ENCODE results near the gene PCIF1.

PCIF1 gene

DNA sequence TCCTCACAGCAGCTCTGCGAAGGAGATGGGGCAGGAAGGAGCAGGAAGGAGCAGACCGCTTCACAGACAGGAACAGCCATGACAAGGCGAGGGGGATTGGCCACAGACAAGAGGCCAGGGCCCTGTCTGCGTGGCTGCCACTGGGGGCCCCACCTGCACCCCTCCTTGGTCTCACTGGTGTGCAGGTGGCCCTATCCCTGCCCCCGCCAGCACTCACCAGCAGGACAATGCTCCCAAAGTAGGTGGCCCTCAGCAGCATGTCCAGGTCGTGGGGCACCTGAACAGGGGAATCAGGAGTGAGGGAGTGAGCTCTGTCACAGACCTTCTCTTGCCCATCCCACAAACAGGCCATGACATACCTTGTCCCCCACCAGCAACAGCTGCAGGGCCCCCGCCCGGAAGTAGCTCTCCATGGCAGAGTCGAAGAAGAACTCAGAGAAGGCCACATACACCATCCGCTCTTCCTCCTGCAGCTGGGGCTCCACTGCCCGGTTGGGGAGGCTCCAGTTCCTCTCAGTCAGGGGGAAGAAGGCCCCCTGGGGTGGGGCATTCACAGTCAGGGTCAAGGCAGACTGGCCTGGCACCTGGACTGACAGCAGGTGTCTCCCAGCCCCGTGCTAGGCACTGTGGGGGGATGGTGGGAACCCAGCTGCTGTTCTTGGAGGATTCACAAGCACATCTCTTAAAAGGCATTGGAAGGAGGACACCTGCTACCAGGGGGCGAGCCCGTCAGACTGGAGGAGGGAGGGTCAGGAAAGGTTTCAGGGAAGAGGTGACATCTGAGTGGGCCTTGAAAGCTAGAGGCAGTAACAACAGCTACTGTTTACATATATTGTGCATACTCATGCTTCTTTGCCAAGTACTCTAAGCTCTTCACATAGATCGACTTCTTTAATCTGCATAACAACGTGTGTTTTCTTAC, 29.6 kb upstream of the PCIF1 start:
- no peak for DNase-seq

DNA sequence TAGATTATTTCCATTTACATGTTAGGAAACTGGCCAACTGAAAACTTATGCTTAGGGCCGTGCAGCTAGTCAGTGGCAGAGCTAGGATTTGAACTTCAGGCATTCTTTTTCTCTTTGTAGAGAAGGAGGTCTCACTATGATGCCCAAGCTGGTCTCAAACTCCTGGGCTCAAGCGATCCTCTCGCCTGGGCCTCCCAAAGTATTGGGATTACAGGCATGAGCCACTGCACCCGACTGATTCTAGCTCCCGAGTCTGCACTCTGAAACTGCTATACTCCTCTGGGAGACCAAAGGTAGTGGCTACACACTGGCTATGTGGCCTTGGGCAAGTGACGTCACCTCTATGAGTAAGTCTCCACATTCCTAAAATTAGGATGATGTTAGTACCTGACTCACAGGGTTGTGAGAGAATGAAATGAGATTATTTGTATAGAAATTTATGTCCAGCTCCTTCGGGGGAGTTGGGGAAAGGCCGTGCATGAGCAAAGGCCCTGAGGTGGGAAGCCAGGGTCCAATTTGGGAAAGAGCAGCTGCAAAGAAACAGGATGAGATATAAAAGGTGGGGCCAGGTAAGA, 28.9 kb upstream of the PCIF1 start:
- no peak for DNase-seq

DNA sequence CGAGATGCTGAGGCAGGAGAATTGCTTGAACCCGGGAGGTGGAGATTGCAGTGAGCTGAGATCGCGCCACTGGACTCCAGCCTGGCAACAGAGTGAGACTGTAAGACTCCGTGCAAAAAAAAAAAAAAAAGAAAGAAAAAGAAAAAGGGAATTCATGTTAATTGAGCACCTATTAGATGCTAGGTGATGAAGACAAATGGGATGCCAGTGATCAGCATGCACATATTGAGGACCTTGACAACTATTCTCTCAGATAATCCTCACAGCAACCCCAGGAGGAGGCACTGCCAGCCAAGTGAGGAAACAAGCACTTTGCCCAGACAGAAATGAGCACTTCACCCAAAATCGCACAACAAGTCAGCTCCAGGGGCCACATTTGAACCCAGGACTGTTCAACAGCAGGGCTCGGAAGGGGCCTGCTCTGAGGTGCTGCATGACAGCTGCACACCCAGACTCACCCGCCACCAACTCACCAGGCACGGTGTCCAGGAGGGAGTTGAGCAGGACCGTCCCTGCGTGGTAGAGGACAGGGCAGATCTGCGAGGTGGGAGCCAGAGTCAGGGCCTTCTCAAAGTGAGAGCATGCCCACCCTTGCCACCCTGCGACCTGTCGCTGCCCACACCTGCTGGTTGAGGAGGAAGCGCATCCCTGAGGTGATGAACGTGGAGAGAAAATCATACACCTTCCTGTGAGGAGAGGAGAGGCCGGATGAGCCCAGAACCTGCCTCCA, 27.1 kb upstream of the PCIF1 start:
- DNase-seq: no peak

DNA sequence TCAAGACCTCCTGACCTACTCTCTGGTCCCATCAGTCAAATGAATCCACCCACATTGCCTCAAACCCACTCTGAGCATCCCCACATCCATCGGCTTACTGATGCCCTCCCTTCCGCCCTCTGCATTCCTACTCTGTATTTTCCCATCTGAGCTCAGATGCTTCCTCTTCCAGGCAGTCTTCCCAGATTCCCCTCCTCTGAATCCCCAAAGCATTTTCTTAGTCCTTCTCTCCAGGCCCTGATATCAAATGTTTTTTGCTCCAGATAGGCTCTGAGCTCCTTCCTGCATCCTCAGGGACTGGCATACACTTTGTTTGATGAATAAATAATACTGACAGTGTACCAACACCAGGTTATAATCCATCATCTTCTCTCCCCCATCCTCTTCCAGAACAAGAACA, 26.4 kb upstream of the PCIF1 start:
- DNase-seq: no peak

DNA sequence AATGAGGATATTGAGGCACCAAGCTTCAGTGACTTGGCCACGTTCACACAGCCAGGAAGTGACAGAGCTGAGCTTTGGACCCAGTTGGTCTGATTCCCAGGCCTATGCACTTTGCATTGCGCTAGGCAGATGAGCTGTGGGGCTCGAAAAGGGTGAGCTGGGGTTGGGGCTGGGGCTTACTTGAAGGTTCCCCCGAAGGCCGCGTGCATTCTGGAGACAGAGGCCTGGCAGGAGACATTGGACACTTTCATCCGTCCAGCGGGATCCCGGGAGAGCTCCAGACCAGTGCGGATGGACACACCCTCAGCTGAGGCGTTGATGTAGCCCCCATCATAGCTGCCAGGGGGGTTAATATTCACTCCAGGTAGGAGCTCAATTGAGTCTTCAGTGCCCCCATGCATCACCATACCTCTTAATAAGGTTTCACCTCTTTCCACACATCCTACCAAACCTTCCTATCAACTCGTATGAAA, 25.1 kb upstream of the PCIF1 start:
- DNase-seq: no peak

DNA sequence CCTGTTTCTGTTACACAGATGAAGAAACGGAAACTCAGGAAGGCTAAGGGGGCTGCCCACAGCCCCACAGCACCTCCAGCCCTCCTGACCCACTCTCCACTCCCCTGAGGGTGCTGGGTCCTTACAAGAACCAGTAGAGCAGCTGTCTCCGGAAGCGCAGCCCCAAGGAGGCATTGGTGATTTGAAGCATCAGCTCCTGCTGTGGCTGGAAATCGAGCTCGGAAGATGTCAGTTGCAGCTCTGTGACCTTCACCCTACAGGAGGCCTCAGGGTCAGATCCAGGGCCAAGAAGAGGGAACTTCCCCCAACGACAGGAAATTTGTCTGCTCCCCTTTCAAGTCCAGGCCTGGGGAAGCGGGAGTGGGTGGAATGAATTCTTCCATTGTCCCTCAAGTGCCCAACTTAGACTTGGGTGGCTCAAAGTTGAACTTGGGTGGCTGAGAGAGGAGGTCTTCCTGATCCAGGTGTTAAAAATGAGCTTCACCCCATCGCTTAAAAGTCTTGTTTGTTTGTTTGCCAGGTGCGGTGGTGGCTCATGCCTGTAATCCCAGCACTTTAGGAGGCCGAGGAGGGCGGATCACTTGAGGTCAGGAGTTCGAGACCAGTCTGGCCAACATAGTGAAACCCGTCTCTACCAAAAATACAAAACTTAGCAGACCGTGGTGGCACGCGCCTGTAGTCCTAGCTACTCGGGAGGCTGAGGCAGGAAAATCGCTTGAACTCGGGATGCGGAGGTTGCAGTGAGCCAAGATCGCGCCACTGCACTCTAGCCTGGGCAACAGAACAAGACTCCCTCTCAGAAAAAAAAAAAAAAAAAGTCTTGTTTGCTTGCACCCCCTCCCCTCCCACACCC, 24.4 kb upstream of the PCIF1 start:
- peak; percentile 64 to 72 for DNase-seq

DNA sequence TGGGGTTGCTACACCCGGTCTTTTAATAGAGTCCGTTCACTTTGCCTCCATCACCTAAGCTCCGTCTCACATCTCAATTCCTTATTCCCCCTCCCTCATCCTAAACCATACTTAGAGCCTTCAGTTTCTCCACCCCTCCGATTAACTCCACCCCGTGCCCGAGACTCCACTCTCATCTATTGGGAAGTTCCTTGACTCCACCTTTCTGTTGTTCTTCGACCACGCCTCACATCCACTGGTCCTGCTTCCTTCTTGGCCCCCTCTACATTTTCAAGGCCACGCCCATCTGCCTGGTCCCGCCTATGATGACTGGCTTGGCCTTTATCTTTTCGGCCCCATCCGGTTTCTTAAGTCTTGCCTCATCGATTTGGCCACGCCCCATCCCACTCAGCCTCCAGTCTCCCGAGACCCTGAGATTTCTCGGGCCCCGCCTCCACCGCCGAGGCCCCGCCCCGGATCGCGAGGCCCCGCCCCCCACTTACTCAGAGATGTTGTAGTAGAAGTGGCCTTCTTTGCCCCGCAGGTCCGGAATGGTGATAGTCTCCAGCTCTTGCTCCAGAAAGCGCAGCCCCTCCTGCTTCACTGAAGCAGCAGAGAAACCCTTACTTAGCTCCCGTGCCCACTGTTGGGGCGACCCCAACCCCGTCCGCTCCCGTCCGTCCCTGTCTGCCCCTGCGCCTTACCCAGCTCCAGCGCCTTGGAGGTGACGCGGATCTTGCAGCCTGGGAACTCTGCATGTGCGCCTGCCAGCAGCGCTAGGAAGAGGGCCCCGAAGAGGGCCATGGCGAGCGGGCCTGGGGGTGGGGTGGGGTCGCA, 23.6 kb upstream of the PCIF1 start:
- DNase-seq: peak; percentile 97 to 100

DNA sequence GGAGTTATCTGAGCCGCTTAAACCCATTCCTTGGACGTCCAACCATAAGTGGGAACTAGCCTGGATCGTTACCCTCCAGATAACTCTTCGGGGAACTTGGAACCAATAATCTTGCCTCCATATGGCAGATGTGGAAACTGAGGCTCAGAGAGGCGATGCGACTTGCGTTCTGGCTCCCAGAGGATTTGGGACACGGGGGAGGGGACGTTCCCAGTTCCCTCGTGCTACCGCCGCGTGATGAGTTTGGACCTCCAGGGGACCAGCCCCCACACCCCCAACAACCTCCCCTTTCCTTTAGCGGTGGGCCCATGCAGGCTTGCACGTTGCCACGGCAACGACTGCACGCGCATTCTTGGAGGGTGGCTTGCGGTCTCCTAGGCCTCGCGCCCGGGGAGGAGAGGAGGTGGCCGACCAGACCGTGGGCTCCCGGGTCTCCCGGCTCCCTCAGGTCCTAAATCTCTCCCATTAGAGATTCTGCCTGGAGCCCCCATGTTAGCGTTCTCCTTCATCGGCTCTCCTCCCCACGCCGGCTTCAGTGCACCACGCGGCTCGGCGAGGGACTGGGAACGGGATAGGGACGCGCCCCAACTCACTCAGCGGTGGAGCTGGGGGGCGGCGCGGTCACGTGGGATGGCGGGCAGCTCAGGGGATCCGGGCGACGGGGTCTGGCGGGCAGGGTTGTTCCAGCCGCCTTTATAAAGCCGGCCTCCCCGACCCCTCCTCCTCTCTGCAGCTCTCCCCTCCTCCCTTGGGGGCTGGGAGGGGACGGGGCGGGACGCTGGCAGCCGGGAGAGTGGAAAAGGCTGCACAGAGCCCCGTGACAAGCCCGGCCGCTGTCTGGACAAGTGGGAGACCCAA, 22.8 kb upstream of the PCIF1 start, which contains the start of gene PLTP:
Gene PLTP (minus strand): TSS at position 670 of the 858 bp plus-strand sequence. CDS start 703 bp downstream, outside the sequence.
- peak in 1 of 2 donors; percentile 21 for DNase-seq

DNA sequence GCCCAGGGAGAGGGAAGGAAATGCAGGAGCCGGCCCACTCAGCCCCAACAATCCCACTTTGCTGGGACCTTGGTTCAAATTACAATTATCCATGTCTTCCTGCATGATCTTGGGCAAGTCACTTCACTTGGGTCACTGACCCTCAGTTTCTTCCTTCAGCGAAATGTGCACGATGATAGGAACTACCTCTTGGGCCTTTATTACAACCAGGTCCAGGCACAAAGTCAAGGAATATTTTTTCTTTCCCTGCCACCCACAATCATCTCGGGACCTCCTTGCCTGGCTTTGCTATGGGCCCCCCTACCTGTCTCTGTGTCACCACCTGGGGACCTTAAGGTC, 22.2 kb upstream of the PCIF1 start:
- DNase-seq: no peak

DNA sequence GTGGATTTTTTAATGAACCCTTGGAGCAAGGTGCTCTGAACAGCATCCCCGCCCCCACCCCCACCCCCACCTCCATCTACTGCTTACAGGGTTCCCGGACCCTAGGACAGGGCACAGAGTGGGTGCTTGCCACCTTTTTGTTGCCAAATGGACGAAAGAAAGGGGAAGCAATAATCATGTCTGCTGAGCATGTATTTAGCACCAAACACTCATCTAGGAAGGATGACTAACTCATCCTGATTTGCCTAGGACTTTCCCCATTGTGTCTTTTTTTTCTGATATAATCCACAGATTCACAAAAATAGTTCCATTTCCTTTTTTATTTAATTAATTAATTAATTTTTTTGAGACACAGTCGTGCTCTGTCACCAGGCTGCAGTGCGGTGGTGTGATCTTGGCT, 21.4 kb upstream of the PCIF1 start:
- peak; percentile 80 to 91 for DNase-seq

DNA sequence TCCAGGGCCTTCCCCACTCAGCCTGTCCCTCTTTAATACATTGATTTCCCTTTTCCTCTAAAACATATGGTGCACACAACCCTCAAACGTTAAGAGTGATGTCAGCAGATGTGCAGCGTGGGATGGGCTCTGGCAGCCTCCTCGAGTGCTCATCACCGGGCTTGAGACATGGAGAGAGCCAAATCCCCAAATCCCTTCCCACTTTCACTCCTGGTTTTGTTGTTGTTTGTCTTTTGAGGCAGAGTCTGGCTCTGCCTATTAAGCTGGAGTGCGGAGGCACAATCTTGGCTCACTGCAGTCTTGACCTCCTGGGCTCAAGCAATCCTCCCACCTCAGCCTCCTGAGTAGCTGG, 16.7 kb upstream of the PCIF1 start:
- peak; percentile 14 to 25 for DNase-seq

DNA sequence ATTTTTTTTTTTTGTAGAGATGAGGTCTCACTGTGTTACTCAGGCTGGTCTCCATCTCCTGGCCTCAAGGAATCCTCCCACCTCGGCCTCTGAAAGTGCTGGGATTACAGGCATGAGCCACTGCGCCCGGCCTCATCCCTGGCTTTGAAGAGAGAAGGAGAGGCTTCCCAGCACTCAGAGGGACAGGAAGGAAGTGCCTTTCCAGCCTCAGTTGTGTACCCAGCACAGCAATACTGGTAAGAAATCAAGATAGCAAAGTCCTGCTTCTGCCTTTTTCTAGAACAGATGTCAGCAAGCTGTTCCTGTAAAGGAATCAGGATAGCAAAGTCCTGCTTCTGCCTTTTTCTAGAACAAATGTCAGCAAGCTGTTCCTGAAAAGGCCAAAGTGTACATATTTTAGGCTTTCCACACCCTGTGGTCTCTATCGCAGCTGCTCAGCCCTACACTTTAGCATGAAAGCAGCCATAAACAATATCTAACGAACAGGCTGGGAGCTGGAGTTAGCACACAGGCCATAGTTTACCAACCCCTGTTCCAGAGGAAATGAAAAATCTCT, 16.2 kb upstream of the PCIF1 start:
- peak in 1 of 2 donors; percentile 10 for DNase-seq

DNA sequence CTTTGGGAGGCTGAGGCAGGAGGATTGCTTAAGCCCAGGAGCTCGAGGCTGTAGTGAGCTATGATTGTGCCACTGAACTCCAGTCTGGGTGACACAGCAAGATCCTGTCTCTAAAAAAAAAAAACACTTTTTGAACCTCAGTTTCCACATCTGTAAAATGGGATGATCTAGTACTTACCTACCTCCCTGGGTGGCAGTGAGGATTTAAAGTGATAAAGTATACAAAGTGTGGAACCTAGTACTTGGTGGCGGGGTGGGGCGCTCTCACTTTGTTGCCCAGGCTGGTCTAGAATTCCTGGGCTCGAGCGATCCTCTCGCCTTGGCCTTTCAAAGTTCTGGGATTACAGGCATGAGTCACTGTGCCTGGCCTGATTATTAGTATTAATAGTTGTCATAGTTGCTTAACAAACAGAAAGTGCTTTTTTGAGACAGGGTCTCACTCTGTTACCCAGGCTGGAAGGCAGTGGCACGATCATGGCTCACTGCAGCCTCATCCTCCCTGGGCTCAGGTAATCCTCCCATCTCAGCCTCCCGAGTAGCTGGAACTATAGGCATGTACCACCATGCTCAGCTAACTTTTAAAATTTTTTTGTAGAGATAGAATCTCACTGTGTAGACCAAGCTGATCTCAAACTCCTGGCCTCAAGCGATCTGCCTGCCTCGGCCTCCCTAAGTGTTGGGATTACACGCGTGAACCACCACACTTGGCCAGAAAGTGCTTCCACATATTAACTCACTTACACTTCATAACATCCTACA, 15.5 kb upstream of the PCIF1 start:
- DNase-seq: no peak

DNA sequence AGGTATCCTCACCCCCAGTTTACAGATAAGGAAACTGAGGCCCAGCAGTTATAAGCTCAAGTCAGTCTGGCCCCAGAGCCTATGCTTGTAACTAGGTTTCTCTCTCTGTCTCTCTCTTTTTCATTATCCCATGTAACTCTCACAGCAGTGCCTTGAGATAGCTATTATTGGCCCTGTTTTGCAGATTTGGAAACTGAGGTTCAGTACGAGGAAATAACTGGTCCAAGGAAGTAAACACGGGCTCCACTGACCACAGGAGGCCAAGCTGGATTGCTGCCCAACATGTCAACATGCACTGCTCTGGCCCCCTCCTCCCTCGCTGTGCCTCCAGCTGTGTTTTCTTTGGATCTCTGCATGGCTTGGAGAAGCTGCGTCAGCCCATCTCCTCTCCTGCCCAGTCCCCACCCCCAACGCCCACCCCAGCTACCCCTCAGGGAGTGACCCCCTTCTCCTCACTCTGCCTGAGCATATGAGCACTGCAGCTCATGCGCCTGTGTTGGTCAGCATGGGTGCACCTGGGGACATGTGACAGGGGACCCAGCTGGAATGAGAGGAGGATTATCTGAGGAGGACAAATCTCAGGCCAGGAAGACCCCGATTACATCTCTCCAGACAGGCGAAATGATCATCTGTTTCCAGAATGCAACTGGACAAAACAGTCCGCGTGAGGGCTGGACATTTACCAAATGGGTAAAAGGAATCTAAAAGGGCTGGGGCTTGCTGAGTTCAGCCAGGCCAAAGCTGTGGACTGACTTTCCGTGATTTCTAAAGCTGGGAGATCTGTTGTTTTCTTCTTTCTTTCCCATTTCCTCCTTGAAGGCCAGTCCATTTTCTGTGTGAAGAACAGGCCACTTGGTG, 14.7 kb upstream of the PCIF1 start:
- DNase-seq: peak in 1 of 2 donors; percentile 42

DNA sequence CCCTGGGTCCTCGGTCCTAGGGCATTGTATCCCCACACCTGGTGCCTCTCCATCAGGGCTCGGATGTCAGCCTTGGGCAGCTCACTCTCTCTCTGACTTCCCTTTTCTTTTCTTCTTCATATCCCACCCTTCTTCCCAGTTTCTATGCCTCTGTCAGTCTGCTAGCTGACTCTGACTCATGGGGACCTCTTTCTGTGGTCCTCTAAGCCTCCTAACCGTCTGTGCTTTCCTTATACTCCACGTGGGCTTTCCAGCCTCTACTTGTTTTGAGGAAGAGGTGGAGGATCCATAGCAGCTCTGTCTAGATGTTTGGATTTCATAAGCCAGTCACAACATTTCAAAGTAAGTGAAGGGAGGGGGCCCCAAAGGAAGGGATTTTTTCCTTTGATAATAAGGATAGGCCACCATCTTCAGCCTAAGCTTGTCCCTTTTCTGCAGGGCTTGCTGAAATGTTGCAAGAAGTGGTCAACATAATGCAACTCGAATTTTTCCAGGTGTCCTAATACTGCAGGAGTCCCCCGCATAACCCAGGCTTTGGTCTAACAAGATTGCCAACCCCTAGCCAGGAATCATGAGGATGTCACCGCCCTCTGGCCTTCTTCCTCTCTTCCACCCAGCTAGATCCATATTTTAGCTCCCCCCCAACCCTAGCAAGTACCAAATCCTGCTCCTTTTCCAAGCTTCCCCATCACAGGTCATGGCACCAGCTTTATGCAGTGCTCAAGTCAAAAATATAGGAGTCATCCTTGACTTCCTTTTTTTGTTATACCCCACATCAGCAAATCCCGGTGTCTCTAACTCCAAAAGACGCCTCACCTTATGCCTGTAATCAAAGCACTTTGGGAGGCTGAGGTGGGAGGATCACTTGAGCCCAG, 13.8 kb upstream of the PCIF1 start:
- DNase-seq: peak; percentile 79 to 90

DNA sequence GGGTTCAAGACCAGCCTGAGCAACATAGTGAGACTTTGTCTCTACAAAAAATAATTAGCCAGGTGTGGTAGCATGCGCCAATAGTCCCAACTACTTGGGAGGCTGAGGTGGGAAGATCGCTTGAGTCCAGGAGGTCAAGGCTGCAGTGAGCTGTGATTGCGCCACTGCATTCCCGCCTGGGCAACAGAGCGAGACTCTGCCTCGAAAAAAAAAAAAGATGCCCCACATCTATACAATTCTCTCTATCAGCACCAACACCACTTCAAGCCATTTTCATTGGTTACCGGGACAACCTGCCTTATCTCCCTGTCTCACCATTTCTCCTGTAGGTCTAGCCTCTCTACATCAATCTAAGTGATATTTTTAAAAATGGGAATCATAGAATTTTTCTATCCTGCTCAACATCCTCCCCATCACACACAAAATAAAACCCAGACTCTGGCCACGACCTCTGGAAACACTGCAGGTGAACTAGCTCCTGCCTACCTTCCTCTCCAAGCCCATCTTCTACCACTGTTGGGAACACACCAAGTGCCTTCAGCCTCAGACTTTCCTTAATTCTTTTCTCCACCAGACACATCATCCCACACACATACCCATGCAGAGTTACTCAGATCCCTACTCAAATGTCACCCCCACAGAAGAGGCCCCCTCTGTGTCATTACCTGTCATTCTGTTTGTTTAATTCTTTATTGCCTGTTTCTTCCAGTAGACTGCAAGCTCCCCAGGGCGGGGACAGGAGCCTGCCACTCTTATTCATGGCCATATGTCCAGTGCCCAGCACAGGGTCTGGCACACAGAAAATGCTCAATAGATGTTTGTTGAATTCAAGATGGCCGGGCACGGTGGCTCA, 12.9 kb upstream of the PCIF1 start:
- DNase-seq: no peak

All from inflammatory macrophage treated with lipopolysaccharide for 1 hour (primary cell).